ENCODE measurements around the gene SLIRP.

DNA sequence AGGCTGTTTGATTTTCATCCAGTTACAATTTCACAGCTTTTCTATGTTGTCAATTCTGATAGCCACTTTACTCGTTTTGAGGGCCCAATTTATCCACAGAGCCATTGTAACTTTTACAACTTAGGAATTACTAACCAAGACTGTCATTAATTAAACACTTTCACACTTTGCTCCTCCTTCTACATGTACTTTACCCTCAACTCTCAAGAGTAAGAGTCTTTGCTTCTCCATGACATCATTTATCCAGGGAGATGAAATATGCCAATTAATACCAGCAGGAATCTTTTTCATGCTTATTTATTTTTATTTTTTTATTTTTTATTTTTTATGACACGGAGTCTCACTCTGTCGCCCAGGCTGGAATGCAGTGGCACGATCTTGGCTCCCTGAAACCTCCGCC is 13.5 kb downstream of the SLIRP start:
- TF ChIP-seq, protein P1, sequence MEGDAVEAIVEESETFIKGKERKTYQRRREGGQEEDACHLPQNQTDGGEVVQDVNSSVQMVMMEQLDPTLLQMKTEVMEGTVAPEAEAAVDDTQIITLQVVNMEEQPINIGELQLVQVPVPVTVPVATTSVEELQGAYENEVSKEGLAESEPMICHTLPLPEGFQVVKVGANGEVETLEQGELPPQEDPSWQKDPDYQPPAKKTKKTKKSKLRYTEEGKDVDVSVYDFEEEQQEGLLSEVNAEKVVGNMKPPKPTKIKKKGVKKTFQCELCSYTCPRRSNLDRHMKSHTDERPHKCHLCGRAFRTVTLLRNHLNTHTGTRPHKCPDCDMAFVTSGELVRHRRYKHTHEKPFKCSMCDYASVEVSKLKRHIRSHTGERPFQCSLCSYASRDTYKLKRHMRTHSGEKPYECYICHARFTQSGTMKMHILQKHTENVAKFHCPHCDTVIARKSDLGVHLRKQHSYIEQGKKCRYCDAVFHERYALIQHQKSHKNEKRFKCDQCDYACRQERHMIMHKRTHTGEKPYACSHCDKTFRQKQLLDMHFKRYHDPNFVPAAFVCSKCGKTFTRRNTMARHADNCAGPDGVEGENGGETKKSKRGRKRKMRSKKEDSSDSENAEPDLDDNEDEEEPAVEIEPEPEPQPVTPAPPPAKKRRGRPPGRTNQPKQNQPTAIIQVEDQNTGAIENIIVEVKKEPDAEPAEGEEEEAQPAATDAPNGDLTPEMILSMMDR (conservative IDR thresholded peaks at IDR 0.05; ENCODE audit: low read depth, low read length) = no peak
- no peak for TF ChIP-seq EZH2 (IDR thresholded peaks at IDR 0.05; ENCODE audit: borderline replicate concordance, low read depth, low read length, poor library complexity, severe bottlenecking)

Data from A673 (cell line).